Right cardiac atrium (tissue), 5 donors: ENCODE measurements around the gene AQP1. TPM values are rescaled to one million over a fixed set of nuclear protein-coding genes. Genes with fewer than 3 reads are reported as not detected.

ENCODE experiments used
- ATAC-seq, 2 donors: fragments of 200-7000 bp; cut with Tn5 transposase; one replicate each; pipeline versions ENCODE4 v1.8.0 to v1.9.1; 2020; ENCODE audit warnings: moderate library complexity in 2 of 2, mild to moderate bottlenecking in 1 of 2
- DNase-seq, 3 donors: peaks; one replicate each; pipeline ENCODE4 v3.0.0-alpha.2; 2020
- H3K27ac ChIP-seq: one replicate; pipeline ENCODE4 v1.5.1; 2013; ENCODE audit warnings: mild to moderate bottlenecking, low read length, control low read depth, moderate library complexity
- H3K27me3 ChIP-seq: one replicate; pipeline ENCODE4 v1.6.1; 2013; ENCODE audit not compliant: control insufficient read depth, insufficient read depth
- H3K4me1 ChIP-seq: one replicate; pipeline ENCODE4 v1.6.1; 2013; ENCODE audit warnings: low read length; ENCODE audit not compliant: control insufficient read depth, insufficient read depth
- H3K4me3 ChIP-seq: one replicate; pipeline ENCODE4 v1.5.1; 2013; ENCODE audit warnings: low read length, control low read depth
- H3K9me3 ChIP-seq: one replicate; pipeline ENCODE4 v1.6.1; 2013; ENCODE audit warnings: low read length; ENCODE audit not compliant: control insufficient read depth
- WGBS: extraction: QIAGEN DNeasy Blood & Tissue Kit; methylation state at CpG from one replicate; pipeline ENCODE4 v1.1.7; 2013; 5-methylcytosine and 5-hydroxymethylcytosine counted together
- intact Hi-C, 4 donors: fragments of 100-400 bp; cut with DNase I; formaldehyde crosslinking; loops; one replicate each; pipeline versions ENCODE4 v1.11.0 to v1.14.0; 2022 to 2023
- polyA plus RNA-seq: library from polyadenylated mRNA; stranded (reverse); fragments of 200-250 nt; gene quantifications from one replicate; pipeline ENCODE4 v1.2.3, GENCODE V29; 2013
- total RNA-seq, 4 donors: library from RNA; stranded (reverse); fragmentation: NEBNext Ultra II Directional; extraction: Animal tissue kit (Norgen Biotek cat#: 25700); gene quantifications; one replicate each; pipeline ENCODE4 v1.2.1, GENCODE V29; 2021
- donor health status: healthy with polysubstance abuse.
- donor health status: DM: no; HTN: yes; CAD: no.
- donor health status: DM: no; HTN: no; CAD: no.
- donor health status: DM: no; HTN: yes; CAD: no; lungs with severe emphysema.
- donor health status: DM: yes; HTN: yes; CAD: no.

AQP1 gene
- total and polyA plus RNA-seq, 5 donors, result 187 to 254 (median 219) TPM

DNA sequence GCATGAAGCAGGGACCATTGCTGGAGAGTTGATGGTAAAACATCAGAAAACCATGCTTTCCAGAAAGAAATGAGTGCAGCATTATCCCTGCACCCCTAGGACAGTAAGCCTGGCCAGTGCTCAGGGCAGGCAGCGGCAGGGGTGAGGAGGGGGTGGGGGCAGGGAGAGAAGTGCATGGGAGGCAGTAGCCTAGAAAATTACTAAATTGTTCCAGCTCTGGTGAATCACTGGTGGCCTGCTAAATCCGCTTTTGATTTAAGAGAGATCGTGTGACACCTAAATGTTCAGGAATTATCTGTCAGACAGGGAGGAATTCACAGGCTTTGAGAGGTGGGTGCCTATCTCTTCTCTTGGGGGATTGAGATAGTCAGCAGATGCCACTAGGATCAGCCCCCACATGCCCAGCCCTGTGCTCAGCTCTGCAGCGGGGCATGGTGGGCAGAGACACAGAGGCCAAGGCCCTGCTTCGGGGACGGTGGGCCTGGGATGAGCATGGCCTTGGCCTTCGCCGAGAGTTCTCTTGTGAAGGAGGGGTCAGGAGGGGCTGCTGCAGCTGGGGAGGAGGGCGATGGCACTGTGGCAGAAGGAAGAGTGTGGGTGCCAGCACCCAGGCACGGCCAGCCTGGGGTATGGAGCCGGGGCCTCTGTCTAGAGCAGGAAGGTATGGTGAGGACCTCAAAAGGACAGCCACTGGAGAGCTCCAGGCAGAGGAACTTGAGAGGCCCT is 5.0 kb upstream of the AQP1 start:
- DNase-seq (peak in 2 of 3 donors; percentile 32 to 50), ATAC-seq (no peak)
- no peak overlapping the region for H3K27ac ChIP-seq
- H3K27me3 ChIP-seq, result no peaks in the 10 kb centered on the region
- H3K9me3 ChIP-seq, result no peaks in the 10 kb centered on the region
- peaks cover 19% of the 10 kb centered on the region for H3K4me1 ChIP-seq
- intact Hi-C loops, result no loop called here
- WGBS, result 82% methylated on average over 11 of the region's 11 CpGs
- no peak overlapping the region for H3K4me3 ChIP-seq

DNA sequence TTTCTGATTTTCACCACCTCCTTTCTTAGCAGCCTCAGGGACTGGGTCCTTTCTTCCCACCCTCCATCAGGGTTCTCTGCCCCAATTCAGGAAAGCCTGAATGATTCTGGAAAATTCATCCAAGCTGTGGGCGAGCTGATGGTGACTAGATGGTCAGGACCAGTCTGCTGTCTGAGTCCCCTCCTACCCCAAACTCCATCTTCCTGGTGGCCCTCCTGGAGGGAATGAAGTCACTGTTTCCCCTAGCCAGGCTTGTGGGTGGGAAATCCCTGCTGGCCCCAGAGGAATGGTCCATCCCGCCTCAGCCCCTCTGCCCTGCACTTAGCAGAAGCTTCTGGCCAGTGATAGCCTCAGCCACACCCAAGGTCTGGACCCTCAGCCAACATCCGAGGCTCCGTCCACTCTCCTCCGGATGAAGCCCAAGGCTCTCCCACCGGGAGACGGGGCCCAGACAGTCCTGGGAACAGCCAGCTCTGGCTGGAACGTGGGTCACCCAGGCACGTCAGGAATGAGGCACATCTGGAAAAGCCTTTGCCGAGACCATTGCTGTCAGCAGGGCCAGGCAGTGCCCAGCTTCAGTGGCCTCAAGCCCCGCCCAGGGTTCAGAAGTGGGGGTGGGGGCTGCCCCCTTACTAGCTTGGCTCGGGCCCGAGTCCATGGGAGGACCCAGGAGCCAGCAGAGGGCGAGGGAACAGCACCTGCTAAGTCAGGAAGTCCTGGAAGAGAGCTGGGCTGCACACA is 4.0 kb upstream of the AQP1 start:
- Histone ChIP-seq H3K9me3 (no peaks in the 10 kb centered on the region), H3K27me3 (no peaks in the 10 kb centered on the region), H3K27ac (no peak overlapping the region), H3K4me3 (no peak overlapping the region), H3K4me1 (peaks cover 21% of the 10 kb centered on the region)
- intact Hi-C loops, result no loop called here
- ATAC-seq (peak in 1 of 2 donors; percentile 8), DNase-seq (peak in 2 of 3 donors; percentile 78)
- WGBS, result 35% methylated on average over 14 of the region's 14 CpGs

DNA sequence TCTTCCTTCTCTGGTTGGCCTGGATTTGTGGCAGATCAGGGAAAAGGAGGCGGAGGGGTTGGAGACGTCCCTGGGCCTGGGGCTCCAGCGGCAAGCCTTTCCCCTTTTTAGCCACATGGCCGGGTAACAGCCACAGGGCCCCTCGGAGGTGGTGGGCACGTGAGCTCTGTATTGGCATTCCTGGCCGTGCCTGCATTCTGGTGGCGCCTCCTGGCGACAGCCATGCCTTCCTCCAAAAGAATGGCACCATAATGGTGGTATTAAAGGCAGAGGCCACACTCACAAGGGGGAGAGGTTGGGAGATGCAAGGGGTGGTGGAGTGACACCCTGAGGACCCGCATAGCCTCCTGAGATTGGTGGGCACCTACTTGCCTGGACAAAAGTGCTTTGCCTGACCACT is 3.0 kb upstream of the AQP1 start:
- no peak for ATAC-seq
- 76% methylated on average over 10 of the region's 10 CpGs for WGBS
- Histone ChIP-seq H3K27me3 (no peaks in the 10 kb centered on the region), H3K4me3 (no peak overlapping the region), H3K4me1 (peaks cover 21% of the 10 kb centered on the region), H3K27ac (no peak overlapping the region), H3K9me3 (no peaks in the 10 kb centered on the region)
- intact Hi-C loops, result no loop called here
- DNase-seq, result peak in 2 of 3 donors; percentile 37 to 58

DNA sequence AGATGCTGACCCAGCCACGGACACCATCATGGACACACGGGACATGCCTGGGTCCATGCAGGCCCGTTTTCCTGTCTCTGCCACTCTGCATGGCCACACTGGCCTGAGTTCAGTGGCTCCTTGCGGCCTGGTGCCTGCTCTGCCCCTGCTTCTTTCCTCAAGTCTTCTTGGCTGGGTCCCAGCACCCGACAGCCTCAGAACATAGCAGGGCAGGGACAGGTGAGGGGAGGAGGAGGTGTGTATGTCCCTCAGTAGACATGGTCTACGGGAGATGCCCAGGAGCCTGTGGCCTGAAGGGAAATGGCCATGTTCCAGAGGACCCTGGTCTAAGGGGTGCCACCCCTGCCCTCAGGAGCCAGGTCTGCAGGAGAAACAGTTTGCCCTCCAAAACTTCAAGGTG is 2.2 kb upstream of the AQP1 start:
- no peak overlapping the region for H3K27ac ChIP-seq
- no peaks in the 10 kb centered on the region for H3K27me3 ChIP-seq
- H3K9me3 ChIP-seq, result no peaks in the 10 kb centered on the region
- no peak overlapping the region for H3K4me3 ChIP-seq
- H3K4me1 ChIP-seq, result peaks cover 25% of the 10 kb centered on the region
- intact Hi-C loops, result no loop called here
- DNase-seq (peak in 2 of 3 donors; percentile 54 to 57), ATAC-seq (no peak)
- 94% methylated on average over 6 of the region's 6 CpGs for WGBS

DNA sequence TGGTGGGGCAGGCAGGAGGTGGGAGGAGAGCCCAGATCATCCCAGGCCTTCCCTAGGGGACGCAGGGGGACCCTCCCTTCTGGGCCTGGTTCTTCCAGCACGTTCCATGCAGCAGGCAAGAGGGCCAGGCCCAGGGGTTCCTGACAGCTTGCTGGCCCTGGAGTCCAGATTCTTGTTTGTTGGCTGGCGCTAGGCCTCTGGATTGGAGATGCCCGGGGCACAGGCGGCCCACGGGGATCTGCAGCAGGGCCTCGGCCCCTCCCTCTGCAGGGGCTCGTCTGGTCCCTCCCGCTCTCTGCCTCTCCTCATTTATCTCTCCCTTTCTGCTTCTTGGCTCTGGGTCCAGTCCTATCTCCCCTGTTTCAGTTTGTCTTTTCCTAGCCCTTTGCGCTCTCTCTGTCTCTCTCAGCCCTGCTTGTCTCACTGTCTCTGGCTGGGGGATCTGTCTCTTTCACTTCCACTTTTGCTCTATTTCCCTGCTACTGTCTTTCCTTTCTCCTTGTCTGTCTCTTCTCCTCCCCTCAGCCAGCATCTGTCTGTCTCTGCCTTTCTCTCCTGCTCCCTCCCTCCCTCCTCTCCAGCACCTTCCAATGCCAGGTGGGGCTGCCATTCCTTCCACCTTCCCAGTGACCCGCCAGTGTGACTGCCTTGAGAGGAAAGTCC is 1.1 kb upstream of the AQP1 start:
- intact Hi-C loops, result no loop called here
- ATAC-seq (peak in 1 of 2 donors; percentile 12), DNase-seq (peak in 2 of 3 donors; percentile 79 to 81)
- no peak overlapping the region for H3K4me3 ChIP-seq
- H3K4me1 ChIP-seq, result peaks cover 28% of the 10 kb centered on the region
- H3K9me3 ChIP-seq, result no peaks in the 10 kb centered on the region
- H3K27ac ChIP-seq, result peak overlapping the region; percentile 37
- 47% methylated on average over 11 of the region's 11 CpGs for WGBS
- no peaks in the 10 kb centered on the region for H3K27me3 ChIP-seq

DNA sequence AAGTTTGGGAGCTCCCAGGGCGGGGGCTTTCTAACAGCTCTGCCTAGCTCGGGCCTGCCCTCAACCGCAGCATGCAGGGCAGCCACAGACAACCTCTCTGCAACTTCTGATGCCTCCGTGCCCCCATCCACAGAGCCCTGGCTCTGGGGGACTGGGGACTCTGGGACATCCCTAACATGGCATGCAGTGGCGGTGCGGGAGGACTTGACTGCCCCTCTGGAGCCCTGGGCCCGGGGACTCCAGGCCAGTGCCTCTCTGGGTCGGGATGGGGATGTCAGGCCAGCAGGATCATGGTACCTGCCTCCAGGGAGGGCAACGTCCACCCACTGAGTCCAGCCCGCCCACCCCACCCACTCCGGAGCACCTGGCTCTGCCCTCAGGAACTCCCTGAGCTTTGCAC is 520 bp upstream of the AQP1 start:
- intact Hi-C loops, result no loop called here
- ATAC-seq (no peak), DNase-seq (peak in 2 of 3 donors; percentile 45 to 63)
- Histone ChIP-seq H3K4me1 (peaks cover 26% of the 10 kb centered on the region), H3K27me3 (no peaks in the 10 kb centered on the region), H3K4me3 (peak overlapping the region; percentile 29), H3K27ac (peak overlapping the region; percentile 64), H3K9me3 (no peaks in the 10 kb centered on the region)
- WGBS, result 57% methylated on average over 11 of the region's 11 CpGs

DNA sequence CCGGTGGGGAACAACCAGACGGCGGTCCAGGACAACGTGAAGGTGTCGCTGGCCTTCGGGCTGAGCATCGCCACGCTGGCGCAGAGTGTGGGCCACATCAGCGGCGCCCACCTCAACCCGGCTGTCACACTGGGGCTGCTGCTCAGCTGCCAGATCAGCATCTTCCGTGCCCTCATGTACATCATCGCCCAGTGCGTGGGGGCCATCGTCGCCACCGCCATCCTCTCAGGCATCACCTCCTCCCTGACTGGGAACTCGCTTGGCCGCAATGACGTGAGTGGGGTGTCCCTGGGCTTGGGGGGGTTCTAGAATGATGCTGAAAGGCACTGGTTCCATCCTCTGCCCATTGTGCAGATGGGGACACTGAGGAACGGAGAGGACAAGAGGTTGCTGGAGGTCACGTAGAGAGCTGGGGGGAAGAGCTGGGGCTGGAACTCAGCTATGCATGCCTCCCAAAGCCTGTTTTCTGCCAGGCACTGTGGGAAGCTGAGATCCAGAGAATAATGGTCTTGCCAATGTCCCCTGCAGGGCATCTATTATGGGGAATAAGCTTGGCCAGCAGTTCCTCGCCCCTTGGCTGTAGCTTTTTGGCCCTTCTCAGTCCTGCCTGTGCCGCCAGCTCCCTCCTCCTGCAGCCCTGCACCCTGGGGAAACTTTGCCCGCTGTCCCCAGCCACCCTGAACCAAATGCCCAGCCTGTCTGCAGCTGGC is 523 bp downstream of the AQP1 start:
- H3K27me3 ChIP-seq, result no peaks in the 10 kb centered on the region
- H3K27ac ChIP-seq, result peak overlapping the region; percentile 64
- intact Hi-C loops, result no loop called here
- peak overlapping the region; percentile 29 for H3K4me3 ChIP-seq
- no peak for ATAC-seq
- peaks cover 25% of the 10 kb centered on the region for H3K4me1 ChIP-seq
- H3K9me3 ChIP-seq, result no peaks in the 10 kb centered on the region
- DNase-seq, result peak in 2 of 3 donors; percentile 59 to 63
- WGBS, result 52% methylated on average over 26 of the region's 26 CpGs

DNA sequence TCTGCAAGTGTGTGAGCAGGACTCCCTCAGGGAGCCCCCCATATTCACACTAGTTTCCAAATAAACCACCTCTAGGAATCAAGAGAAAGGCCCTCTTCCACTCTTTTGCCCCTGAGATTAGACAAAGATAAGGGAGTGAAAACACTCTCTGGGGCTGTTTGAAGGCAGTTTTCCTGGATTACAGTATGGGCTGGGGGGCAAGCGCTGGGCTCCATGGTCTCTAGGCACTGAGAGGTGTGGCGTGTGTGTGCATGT is 1.0 kb downstream of the AQP1 start:
- ATAC-seq (no peak), DNase-seq (peak in 1 of 3 donors; percentile 52)
- H3K4me3 ChIP-seq, result peak overlapping the region; percentile 29
- H3K4me1 ChIP-seq, result peaks cover 24% of the 10 kb centered on the region
- no peaks in the 10 kb centered on the region for H3K27me3 ChIP-seq
- H3K27ac ChIP-seq, result peak overlapping the region; percentile 86
- WGBS, result 54% methylated on average over 2 of the region's 2 CpGs
- intact Hi-C loops, result no loop called here
- no peaks in the 10 kb centered on the region for H3K9me3 ChIP-seq

DNA sequence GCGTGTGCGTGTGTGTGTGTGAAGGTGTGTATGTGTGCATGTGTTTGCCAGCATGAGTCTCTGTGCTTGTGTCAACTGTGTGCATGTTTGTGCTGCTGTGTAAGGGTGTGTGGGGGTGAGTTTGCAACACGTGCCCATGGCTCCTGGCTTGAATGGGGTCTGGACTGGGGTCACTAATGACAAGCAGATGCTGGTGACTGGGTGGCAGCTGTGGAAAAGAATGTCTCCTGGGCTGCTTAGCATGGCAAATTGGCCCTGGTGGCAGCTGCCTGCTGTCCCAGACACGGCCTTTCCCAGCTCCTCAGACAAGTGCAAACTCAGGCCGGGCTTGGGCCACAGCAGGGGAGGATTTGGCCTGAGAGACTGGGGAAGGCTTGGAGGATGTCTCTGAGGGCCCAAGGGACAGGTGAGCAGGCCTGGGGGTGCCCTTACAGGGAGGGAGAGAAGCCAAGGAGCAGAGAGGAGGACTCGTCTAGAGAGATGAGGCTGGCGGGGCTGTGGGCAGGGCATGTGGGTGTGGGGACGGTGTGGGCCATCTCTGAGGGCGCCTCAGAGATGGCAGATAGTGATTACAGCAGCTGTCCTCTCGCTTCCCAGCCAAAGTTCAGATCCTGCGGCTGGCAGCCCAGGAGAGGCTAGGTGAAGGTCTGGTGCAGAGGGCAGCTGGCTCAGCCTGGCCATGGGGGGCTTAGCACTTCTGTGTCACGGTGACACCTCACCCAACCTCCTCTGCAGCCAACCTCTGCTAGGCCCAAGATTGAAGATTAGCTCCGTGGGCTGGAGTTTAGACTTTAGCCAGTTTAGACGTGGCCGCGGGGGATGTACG is 1.5 kb downstream of the AQP1 start:
- peaks cover 22% of the 10 kb centered on the region for H3K4me1 ChIP-seq
- 49% methylated on average over 17 of the region's 17 CpGs for WGBS
- DNase-seq (peak in 2 of 3 donors; percentile 49 to 52), ATAC-seq (no peak)
- peak overlapping the region; percentile 86 for H3K27ac ChIP-seq
- intact Hi-C loops, result no loop called here
- no peaks in the 10 kb centered on the region for H3K27me3 ChIP-seq
- H3K4me3 ChIP-seq, result peak overlapping the region; percentile 29
- H3K9me3 ChIP-seq, result no peaks in the 10 kb centered on the region

DNA sequence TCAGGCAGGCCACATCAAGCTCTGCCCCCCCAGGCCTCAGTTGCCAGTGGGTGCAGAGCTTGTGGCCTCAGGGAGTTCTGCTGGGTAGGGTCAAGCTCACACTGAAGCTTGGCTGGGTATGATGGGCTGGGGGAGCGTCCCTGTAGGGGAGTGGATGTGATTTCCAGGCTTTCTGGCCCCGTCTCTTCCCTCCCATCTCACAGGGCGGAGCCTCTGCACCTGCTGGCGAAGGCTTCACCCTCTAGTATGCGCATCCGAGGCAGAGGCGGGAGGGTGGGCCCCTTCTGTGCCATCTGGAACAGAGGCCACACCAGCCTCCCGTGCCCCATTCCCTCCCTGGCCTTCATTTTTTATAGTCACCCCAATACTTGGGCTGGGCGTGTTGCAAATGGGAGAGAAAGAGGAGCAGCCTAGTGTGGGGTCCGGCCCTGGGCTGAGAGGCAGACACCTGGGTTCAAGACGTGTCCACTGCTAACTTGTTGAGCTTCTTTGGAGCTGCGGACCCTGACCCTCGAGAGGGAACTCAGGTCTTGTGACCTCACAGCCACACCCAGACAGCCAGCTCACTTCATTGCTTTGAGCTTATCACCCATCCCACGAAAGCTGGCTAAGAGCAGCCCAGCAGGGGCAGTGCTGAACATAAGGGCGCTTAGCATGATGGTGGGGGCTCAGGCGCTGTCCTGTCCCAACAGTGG is 2.3 kb downstream of the AQP1 start:
- DNase-seq, result peak in 2 of 3 donors; percentile 55
- Histone ChIP-seq H3K9me3 (no peaks in the 10 kb centered on the region), H3K4me3 (peak overlapping the region; percentile 29), H3K27ac (peak overlapping the region; percentile 86), H3K4me1 (peaks cover 28% of the 10 kb centered on the region), H3K27me3 (no peaks in the 10 kb centered on the region)
- WGBS, result 64% methylated on average over 16 of the region's 16 CpGs
- intact Hi-C loops, result no loop called here
- ATAC-seq, result peak in 1 of 2 donors; percentile 1
